ENCODE measurements around the gene PRDX3. TPM values are rescaled to one million over a fixed set of nuclear protein-coding genes. Genes with fewer than 3 reads are reported as not detected.

The PRDX3 gene
- total RNA-seq, 2 experiments from 2014 or later: 7.1 to 7.5 TPM

GRCh38 chr10:119207713-119208552, 29.3 kb upstream of the PRDX3 start:
- ChIA-PET POLR2A (interaction anchor here (0.6 to 6.6 kb wide), 24 partner anchors 8 to 665 kb away, joined by 3 to 63 read pairs (median 6); partner anchors contain the start of genes CACUL1, DENND10, INPP5F and MCMBP), CTCF (interaction anchor here (0.7 to 4.2 kb wide), 19 partner anchors 9 to 436 kb away, joined by 3 to 46 read pairs (median 8); no protein-coding TSS in a partner anchor)
- Mint-ChIP-seq H3K4me1 (ENCODE audit: low read depth) (peaks cover 52% of the 10 kb centered on the region), H3K9me3 (no peaks in the 10 kb centered on the region), H3K36me3 (ENCODE audit: low read depth) (peaks cover 14% of the 10 kb centered on the region), H3K4me3 (peak overlapping the region; percentile 99), H3K27me3 (no peaks in the 10 kb centered on the region), H3K27ac (peak overlapping the region; percentile 82)
- H3K9me3 ChIP-seq (ENCODE audit: control insufficient read depth in 1 of 2, insufficient read depth in 1 of 2, low read length in 2 of 2): no peaks in the 10 kb centered on the region
- ATAC-seq (ENCODE audit: poor library complexity) (no peak), DNase-seq (peak in 12 of 14 experiments; percentile 19 to 65 (median 25))
- peaks cover 46% of the 10 kb centered on the region for H3K4me1 ChIP-seq (ENCODE audit: insufficient read depth, low read length)
- H3K36me3 ChIP-seq (ENCODE audit: insufficient read depth, low read length): no peaks in the 10 kb centered on the region
- TF ChIP-seq CTCF (IDR thresholded peaks at IDR 0.05): no peak
- intact Hi-C loops (cut with DNase I, micrococcal nuclease): loop anchor here (1.0 to 10.0 kb wide), 9 partner anchors 29 to 647 kb away; partner anchors contain the start of genes PRDX3 (in 2 of the 2), RGS10 (in 1 of the 2), SFXN4 (in 1 of the 2) and TIAL1 (in 1 of the 2)
- no peaks in the 10 kb centered on the region for H3K27me3 ChIP-seq (ENCODE audit: control insufficient read depth in 1 of 2, insufficient read depth in 2 of 2, low read length in 2 of 2)
- peak overlapping the region; percentile 68 for H3K4me3 ChIP-seq (ENCODE audit: low read length)
- H3K27ac ChIP-seq (ENCODE audit: low read depth in 1 of 2, low read length in 2 of 2): peak overlapping the region in 1 of 2 donors; percentile 88

DNA sequence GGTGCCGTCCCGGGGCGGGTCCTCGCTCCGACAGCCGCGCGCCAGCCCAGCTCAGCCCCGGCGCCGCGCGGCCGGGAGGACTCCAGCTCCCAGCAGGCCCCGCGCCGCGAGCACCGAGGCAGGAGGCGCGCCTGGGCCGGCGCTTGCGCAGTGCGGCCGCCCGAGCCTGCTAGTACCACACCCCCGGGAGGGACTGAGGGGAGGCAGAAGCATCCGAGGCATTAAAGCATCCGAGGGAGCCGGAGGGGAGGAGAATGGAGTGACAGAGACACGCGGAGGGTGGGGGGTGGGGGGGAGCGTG, 28.7 kb upstream of the PRDX3 start, which contains the start of gene GRK5:
Gene GRK5, plus strand, starts transcription at position 206 of the 301 bp plus-strand sequence. CDS start 347 bp downstream, outside the sequence.
- H3K4me3 Mint-ChIP-seq: peak within 1 kb of the TSS; percentile 99
- peak within 1 kb of the TSS; percentile 89 for H3K27ac Mint-ChIP-seq
- Histone ChIP-seq H3K27me3 (ENCODE audit: control insufficient read depth in 1 of 2, insufficient read depth in 2 of 2, low read length in 2 of 2) (no peaks in the 10 kb centered on the region), H3K36me3 (ENCODE audit: insufficient read depth, low read length) (no peaks in the 10 kb centered on the region), H3K27ac (ENCODE audit: low read depth in 1 of 2, low read length in 2 of 2) (peak within 1 kb of the TSS; percentile 70 to 88), H3K4me3 (ENCODE audit: low read length) (peak within 1 kb of the TSS; percentile 68), H3K9me3 (ENCODE audit: control insufficient read depth in 1 of 2, insufficient read depth in 1 of 2, low read length in 2 of 2) (no peaks in the 10 kb centered on the region), H3K4me1 (ENCODE audit: insufficient read depth, low read length) (peaks cover 40% of the 10 kb centered on the region)
- peaks cover 46% of the 10 kb centered on the region for H3K4me1 Mint-ChIP-seq (ENCODE audit: low read depth)
- H3K36me3 Mint-ChIP-seq (ENCODE audit: low read depth): peaks cover 14% of the 10 kb centered on the region
- H3K9me3 Mint-ChIP-seq: no peaks in the 10 kb centered on the region
- ATAC-seq (ENCODE audit: poor library complexity) (peak; percentile 82), DNase-seq (peak; percentile 89 to 99 (median 96))
- no peak for TF ChIP-seq CTCF (IDR thresholded peaks at IDR 0.05)
- no peaks in the 10 kb centered on the region for H3K27me3 Mint-ChIP-seq
- POLR2A ChIA-PET: interaction anchor here (0.6 to 6.6 kb wide), 30 partner anchors 9 to 665 kb away, joined by 3 to 63 read pairs (median 5); partner anchors contain the start of genes BAG3, CACUL1, DENND10 and INPP5F
- intact Hi-C loops (cut with DNase I, micrococcal nuclease): loop anchor here (1.0 to 10.0 kb wide), 9 partner anchors 29 to 647 kb away; partner anchors contain the start of genes PRDX3 (in 2 of the 2), RGS10 (in 1 of the 2), SFXN4 (in 1 of the 2) and TIAL1 (in 1 of the 2)
- CTCF ChIA-PET: interaction anchor here (0.8 to 4.2 kb wide), 28 partner anchors 15 to 436 kb away, joined by 3 to 46 read pairs (median 6); partner anchors contain the start of gene RGS10

DNA sequence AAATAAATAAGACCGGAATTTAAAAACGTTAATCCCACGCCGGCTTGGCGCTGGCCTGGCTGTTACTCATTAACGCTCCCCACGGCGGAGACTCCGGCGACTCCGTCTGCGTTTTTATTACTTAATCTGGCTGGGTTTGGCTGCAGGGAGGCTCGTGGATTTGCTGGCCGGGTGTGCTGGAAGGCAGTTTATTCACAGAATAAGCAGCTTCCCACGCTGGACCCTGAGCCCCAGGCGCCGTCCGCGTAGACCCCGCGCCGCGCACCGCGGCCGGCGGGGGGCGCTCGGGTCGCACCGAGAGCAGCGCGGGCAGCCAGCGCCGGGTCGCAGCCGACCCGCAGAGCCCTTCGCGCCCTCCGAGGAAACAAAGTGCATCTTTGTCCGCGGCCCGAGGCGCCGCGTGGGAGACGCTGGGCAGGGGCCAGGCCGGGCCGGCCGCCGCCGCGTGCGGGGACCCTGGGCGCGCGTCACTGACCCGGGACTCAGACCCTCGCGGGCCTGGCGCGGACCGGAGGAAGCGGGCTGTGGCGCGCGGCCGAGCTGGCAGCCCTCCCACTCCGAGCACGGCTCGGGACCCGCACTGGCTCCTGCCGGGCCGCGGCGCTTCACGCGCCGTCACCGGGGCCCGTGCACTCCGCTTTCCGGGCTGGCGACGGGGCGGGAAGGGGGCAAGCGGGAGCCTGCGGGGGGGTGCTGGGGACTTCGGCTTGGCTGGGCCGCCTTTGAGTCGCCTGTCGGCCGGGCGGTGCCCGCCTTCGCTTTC, 28.2 kb upstream of the PRDX3 start:
- no peaks in the 10 kb centered on the region for H3K27me3 Mint-ChIP-seq
- H3K4me3 Mint-ChIP-seq: peak overlapping the region; percentile 97
- Histone ChIP-seq H3K27ac (ENCODE audit: low read depth in 1 of 2, low read length in 2 of 2) (peak overlapping the region; percentile 70 to 78), H3K4me3 (ENCODE audit: low read length) (peak overlapping the region; percentile 45), H3K27me3 (ENCODE audit: control insufficient read depth in 1 of 2, insufficient read depth in 2 of 2, low read length in 2 of 2) (no peaks in the 10 kb centered on the region), H3K36me3 (ENCODE audit: insufficient read depth, low read length) (no peaks in the 10 kb centered on the region), H3K9me3 (ENCODE audit: control insufficient read depth in 1 of 2, insufficient read depth in 1 of 2, low read length in 2 of 2) (no peaks in the 10 kb centered on the region), H3K4me1 (ENCODE audit: insufficient read depth, low read length) (peaks cover 35% of the 10 kb centered on the region)
- peak overlapping the region; percentile 89 for H3K27ac Mint-ChIP-seq
- peak; percentile 36 for ATAC-seq (ENCODE audit: poor library complexity)
- TF ChIP-seq CTCF (IDR thresholded peaks at IDR 0.05): peak; percentile 61
- peak; percentile 46 to 87 (median 62) for DNase-seq
- CTCF ChIA-PET: interaction anchor here (0.6 to 4.2 kb wide), 51 partner anchors 8 to 442 kb away, joined by 3 to 46 read pairs (median 4); partner anchors contain the start of genes RGS10 and SFXN4
- intact Hi-C loops (cut with DNase I, micrococcal nuclease): loop anchor here (1.0 to 10.0 kb wide), 11 partner anchors 28 to 648 kb away; partner anchors contain the start of genes PRDX3 (in 2 of the 2), RGS10 (in 1 of the 2), SFXN4 (in 1 of the 2) and TIAL1 (in 1 of the 2)
- peaks cover 41% of the 10 kb centered on the region for H3K4me1 Mint-ChIP-seq (ENCODE audit: low read depth)
- H3K9me3 Mint-ChIP-seq: no peaks in the 10 kb centered on the region
- POLR2A ChIA-PET: interaction anchor here (0.6 to 6.6 kb wide), 32 partner anchors 8 to 666 kb away, joined by 3 to 63 read pairs (median 5); partner anchors contain the start of genes BAG3, CACUL1, DENND10 and INPP5F
- H3K36me3 Mint-ChIP-seq (ENCODE audit: low read depth): peaks cover 14% of the 10 kb centered on the region

Measured in CD4-positive, alpha-beta T cell (primary cell).